ENCODE data around the gene CAMTA1.

CAMTA1 gene

GRCh38 chr1:7535934-7536878 is 751.0 kb downstream of the CAMTA1 start:
- DNase-seq (ENCODE audit: low read depth): no peak

- DNase-seq (ENCODE audit: low read depth): no peak
Measured at GRCh38 chr1:7536891-7537591, 751.8 kb downstream of the CAMTA1 start.

- no peak for DNase-seq (ENCODE audit: low read depth)
Measured at GRCh38 chr1:7538033-7538432, 752.8 kb downstream of the CAMTA1 start.

GRCh38 chr1:7538849-7539768 is 753.9 kb downstream of the CAMTA1 start:
- DNase-seq (ENCODE audit: low read depth): no peak

- DNase-seq (ENCODE audit: low read depth): no peak
Measured at GRCh38 chr1:7539769-7540175, 754.5 kb downstream of the CAMTA1 start.

GRCh38 chr1:7540816-7541215 is 755.6 kb downstream of the CAMTA1 start:
- no peak for DNase-seq (ENCODE audit: low read depth)

- DNase-seq (ENCODE audit: low read depth): no peak
Measured at GRCh38 chr1:7541629-7542028, 756.4 kb downstream of the CAMTA1 start.

- DNase-seq (ENCODE audit: low read depth): no peak
Measured at GRCh38 chr1:7543718-7544090, 758.5 kb downstream of the CAMTA1 start.

- DNase-seq (ENCODE audit: low read depth): peak; percentile 91
Measured at GRCh38 chr1:7549277-7550161, 764.3 kb downstream of the CAMTA1 start.

GRCh38 chr1:7550261-7550865 is 765.1 kb downstream of the CAMTA1 start:
- DNase-seq (ENCODE audit: low read depth): no peak

- no peak for DNase-seq (ENCODE audit: low read depth)
Measured at GRCh38 chr1:7550981-7551380, 765.7 kb downstream of the CAMTA1 start.

- no peak for DNase-seq (ENCODE audit: low read depth)
Measured at GRCh38 chr1:7551442-7551841, 766.2 kb downstream of the CAMTA1 start.

GRCh38 chr1:7552402-7552801 is 767.1 kb downstream of the CAMTA1 start:
- no peak for DNase-seq (ENCODE audit: low read depth)

GRCh38 chr1:7553042-7553690 is 767.9 kb downstream of the CAMTA1 start:
- no peak for DNase-seq (ENCODE audit: low read depth)

- no peak for DNase-seq (ENCODE audit: low read depth)
Measured at GRCh38 chr1:7554385-7555235, 769.4 kb downstream of the CAMTA1 start.

GRCh38 chr1:7555391-7556185 is 770.3 kb downstream of the CAMTA1 start:
- DNase-seq (ENCODE audit: low read depth): no peak

GRCh38 chr1:7557301-7557891 is 772.1 kb downstream of the CAMTA1 start:
- no peak for DNase-seq (ENCODE audit: low read depth)

GRCh38 chr1:7558041-7558461 is 772.8 kb downstream of the CAMTA1 start:
- DNase-seq (ENCODE audit: low read depth): no peak
